Keratinocyte (primary cell): ENCODE results near the gene ACBD3. TPM values are rescaled to one million over a fixed set of nuclear protein-coding genes. Genes with fewer than 3 reads are reported as not detected.

Source experiments
- DNase-seq: peaks from one replicate; pipeline ENCODE4 v3.0.0-alpha.2; 2011; ENCODE audit warnings: low read depth, missing footprints, low spot score
- FAIRE-seq: peaks from 2 replicates; lab custom pipeline; 2011; peaks lifted over from hg19 to GRCh38; lab: Jason Lieb, UNC
- H2AFZ ChIP-seq: 2 replicates; pipeline ENCODE4 v1.6.0; 2012; ENCODE audit warnings: low read length, control low read depth, inconsistent platforms; ENCODE audit not compliant: control insufficient read depth
- H3K27ac ChIP-seq: 2 replicates; pipeline ENCODE4 v1.5.1; 2011; ENCODE audit warnings: low read length; ENCODE audit not compliant: control insufficient read depth, insufficient read depth
- H3K27me3 ChIP-seq: 3 replicates; pipeline ENCODE4 v1.6.0; 2011; ENCODE audit warnings: low read length; ENCODE audit not compliant: control insufficient read depth, insufficient read depth; ENCODE audit errors: extremely low read depth
- H3K36me3 ChIP-seq, 2 experiments: 2 replicates in 1 of 2; 3 replicates in 1 of 2; pipeline ENCODE4 v1.5.1; 2011; ENCODE audit warnings: low read length in 2 of 2, mild to moderate bottlenecking in 1 of 2; ENCODE audit not compliant: control insufficient read depth in 2 of 2, insufficient read depth in 2 of 2; ENCODE audit errors: extremely low read depth in 1 of 2
- H3K4me1 ChIP-seq: 3 replicates; pipeline ENCODE4 v1.5.1; 2011; ENCODE audit warnings: low read length; ENCODE audit not compliant: control insufficient read depth, insufficient read depth; ENCODE audit errors: extremely low read depth
- H3K4me2 ChIP-seq: 3 replicates; pipeline ENCODE4 v1.6.0; 2011; ENCODE audit warnings: low read depth, low read length; ENCODE audit not compliant: control insufficient read depth, insufficient read depth; ENCODE audit errors: extremely low read depth
- H3K4me3 ChIP-seq, 3 experiments: fragments of 200-600 bp in 1 of 3; sonication (generic) in 1 of 3; 2 replicates in 2 of 3; 3 replicates in 1 of 3; pipeline ENCODE4 v1.5.1; 2011 to 2016; ENCODE audit warnings: low read length in 3 of 3, mild to moderate bottlenecking in 3 of 3, control low read depth in 2 of 3, inconsistent platforms in 1 of 3, low read depth in 1 of 3, mixed read lengths in 1 of 3, mixed run types in 1 of 3, moderate library complexity in 1 of 3; ENCODE audit not compliant: control insufficient read depth in 2 of 3, insufficient read depth in 2 of 3; ENCODE audit errors: extremely low read depth in 1 of 3
- H3K79me2 ChIP-seq: 2 replicates; pipeline ENCODE4 v1.6.0; 2012; ENCODE audit warnings: low read length; ENCODE audit not compliant: control insufficient read depth, insufficient read depth
- H3K9ac ChIP-seq: 3 replicates; pipeline ENCODE4 v1.6.0; 2011; ENCODE audit warnings: low read length; ENCODE audit not compliant: control insufficient read depth, insufficient read depth; ENCODE audit errors: extremely low read depth
- H3K9me1 ChIP-seq: 3 replicates; pipeline ENCODE4 v1.6.0; 2011; ENCODE audit warnings: low read length; ENCODE audit not compliant: control insufficient read depth, insufficient read depth; ENCODE audit errors: extremely low read depth
- H3K9me3 ChIP-seq: 2 replicates; pipeline ENCODE4 v1.5.1; 2012; ENCODE audit warnings: low read depth, low read length; ENCODE audit not compliant: control insufficient read depth
- H4K20me1 ChIP-seq: 3 replicates; pipeline ENCODE4 v1.6.0; 2011; ENCODE audit warnings: low read length; ENCODE audit not compliant: control insufficient read depth, insufficient read depth; ENCODE audit errors: extremely low read depth
- EZH2 ChIP-seq: IDR thresholded peaks from one replicate; pipeline ENCODE4 v1.6.1; 2012; ENCODE audit warnings: inconsistent platforms, mild to moderate bottlenecking, low read length, moderate library complexity
- dilution Hi-C: fragments of 300-500 bp; cut with MboI; formaldehyde crosslinking; loops from one replicate; pipeline ENCODE4 v1.7.0; 2020; ENCODE audit warnings: low sequenced_read_pairs; ENCODE audit not compliant: extremely low pct_ligation_motif_present
- polyA plus RNA-seq, 5 experiments: library from polyadenylated mRNA; depleted of rRNA in 3 of 5; stranded (reverse) in 3 of 5; stranded (forward) in 1 of 5; unstranded in 1 of 5; fragments of >200 nt; gene quantifications; 1 replicate in 1 of 5; 2 replicates in 3 of 5; 3 replicates in 1 of 5; pipeline versions ENCODE4 v1.2.1 to v1.2.3, GENCODE V29; 2011 to 2012; ENCODE audit warnings: missing spikeins in 2 of 5, low read depth in 1 of 5, low replicate concordance in 1 of 5
- TF ChIP-seq, protein P1 (sequence below), 3 experiments: IDR thresholded peaks in 1 of 3; conservative IDR thresholded peaks in 1 of 3; optimal IDR thresholded peaks in 1 of 3; 2 replicates in 2 of 3; 3 replicates in 1 of 3; pipeline versions ENCODE3 to v1.5.1; 2011; ENCODE audit warnings: low read length in 3 of 3, mild to moderate bottlenecking in 3 of 3, moderate library complexity in 2 of 3, control low read depth in 1 of 3, inconsistent platforms in 1 of 3; ENCODE audit not compliant: insufficient read depth in 2 of 3; ENCODE audit errors: extremely low read depth in 1 of 3

The ACBD3 gene
- polyA plus RNA-seq, 1 donor (not counting 4 experiments of a cell fraction or from before 2014, with no cell fraction given): 43.1 TPM

DNA sequence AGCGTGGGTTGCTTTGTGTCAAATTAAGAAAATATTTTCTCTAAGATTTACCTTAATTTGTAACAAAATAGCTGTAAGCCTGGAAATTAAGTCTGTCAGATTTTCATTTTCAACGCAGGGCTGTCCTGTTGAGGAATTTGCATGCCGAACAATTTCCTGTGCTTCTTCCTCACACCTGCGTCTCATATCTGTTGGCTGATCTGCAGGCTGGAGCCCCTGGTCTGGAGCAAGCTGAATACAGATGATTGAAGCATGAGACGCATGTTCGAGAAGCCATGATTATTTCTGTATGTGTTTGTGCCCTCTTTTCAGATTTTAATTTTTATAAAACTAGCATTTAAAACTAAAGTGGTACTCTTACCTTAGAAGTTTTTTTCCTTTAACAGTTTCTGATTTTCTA lies 46.8 kb upstream of the ACBD3 start:
- Histone ChIP-seq H3K36me3 (peaks cover 5 to 6% of the 10 kb centered on the region in 2 experiments), H2AFZ (no peak overlapping the region), H3K4me2 (no peak overlapping the region), H3K9ac (no peak overlapping the region), H3K79me2 (no peaks in the 10 kb centered on the region), H3K9me1 (no peaks in the 10 kb centered on the region), H4K20me1 (no peaks in the 10 kb centered on the region), H3K9me3 (no peaks in the 10 kb centered on the region), H3K27me3 (no peaks in the 10 kb centered on the region), H3K4me3 (no peak overlapping the region), H3K4me1 (no peaks in the 10 kb centered on the region), H3K27ac (no peak overlapping the region)
- FAIRE-seq (no peak), DNase-seq (no peak)
- dilution Hi-C loops: no loop called here
- TF ChIP-seq, protein P1, sequence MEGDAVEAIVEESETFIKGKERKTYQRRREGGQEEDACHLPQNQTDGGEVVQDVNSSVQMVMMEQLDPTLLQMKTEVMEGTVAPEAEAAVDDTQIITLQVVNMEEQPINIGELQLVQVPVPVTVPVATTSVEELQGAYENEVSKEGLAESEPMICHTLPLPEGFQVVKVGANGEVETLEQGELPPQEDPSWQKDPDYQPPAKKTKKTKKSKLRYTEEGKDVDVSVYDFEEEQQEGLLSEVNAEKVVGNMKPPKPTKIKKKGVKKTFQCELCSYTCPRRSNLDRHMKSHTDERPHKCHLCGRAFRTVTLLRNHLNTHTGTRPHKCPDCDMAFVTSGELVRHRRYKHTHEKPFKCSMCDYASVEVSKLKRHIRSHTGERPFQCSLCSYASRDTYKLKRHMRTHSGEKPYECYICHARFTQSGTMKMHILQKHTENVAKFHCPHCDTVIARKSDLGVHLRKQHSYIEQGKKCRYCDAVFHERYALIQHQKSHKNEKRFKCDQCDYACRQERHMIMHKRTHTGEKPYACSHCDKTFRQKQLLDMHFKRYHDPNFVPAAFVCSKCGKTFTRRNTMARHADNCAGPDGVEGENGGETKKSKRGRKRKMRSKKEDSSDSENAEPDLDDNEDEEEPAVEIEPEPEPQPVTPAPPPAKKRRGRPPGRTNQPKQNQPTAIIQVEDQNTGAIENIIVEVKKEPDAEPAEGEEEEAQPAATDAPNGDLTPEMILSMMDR (optimal IDR thresholded peaks at IDR 0.05 in 1 of 3, IDR thresholded peaks at IDR 0.05 in 1 of 3, conservative IDR thresholded peaks at IDR 0.05 in 1 of 3; ENCODE audit: extremely low read depth in 1 of 3, insufficient read depth in 2 of 3, low read length in 3 of 3): no peak
- TF ChIP-seq EZH2: no peak

DNA sequence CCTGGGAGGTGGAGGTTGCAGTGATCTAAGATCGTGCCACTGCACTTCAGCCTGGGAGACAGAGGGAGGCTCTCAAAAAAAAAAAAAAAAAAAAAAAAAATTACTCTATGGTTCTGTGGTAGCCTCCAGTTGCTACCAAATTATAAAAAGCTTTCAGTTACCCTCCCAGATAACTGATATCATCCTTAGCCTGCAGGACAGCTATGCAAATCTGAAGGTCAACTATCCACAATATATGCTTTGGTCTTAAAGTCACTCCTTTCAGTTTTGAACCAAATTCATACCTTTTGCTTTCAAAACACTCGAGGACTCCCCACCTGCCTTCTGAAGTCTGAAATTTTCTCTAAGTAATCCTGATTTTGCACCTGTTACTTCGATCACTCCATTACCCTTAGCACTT lies 40.1 kb upstream of the ACBD3 start:
- TF ChIP-seq, protein P1 (optimal IDR thresholded peaks at IDR 0.05 in 1 of 3, IDR thresholded peaks at IDR 0.05 in 1 of 3, conservative IDR thresholded peaks at IDR 0.05 in 1 of 3; ENCODE audit: extremely low read depth in 1 of 3, insufficient read depth in 2 of 3, low read length in 3 of 3): no peak
- no peak for TF ChIP-seq EZH2
- dilution Hi-C loops: no loop called here
- H3K27ac ChIP-seq: no peak overlapping the region
- no peaks in the 10 kb centered on the region for H3K9me1 ChIP-seq
- H3K36me3 ChIP-seq: peaks cover 3 to 4% of the 10 kb centered on the region in 2 experiments
- no peaks in the 10 kb centered on the region for H3K4me1 ChIP-seq
- H3K27me3 ChIP-seq: peaks cover 16% of the 10 kb centered on the region
- H3K79me2 ChIP-seq: no peaks in the 10 kb centered on the region
- no peaks in the 10 kb centered on the region for H4K20me1 ChIP-seq
- DNase-seq (no peak), FAIRE-seq (no peak)
- no peak overlapping the region for H3K4me3 ChIP-seq
- no peak overlapping the region for H2AFZ ChIP-seq
- H3K4me2 ChIP-seq: no peak overlapping the region
- H3K9ac ChIP-seq: no peak overlapping the region
- H3K9me3 ChIP-seq: no peaks in the 10 kb centered on the region
